Measurements from ENCODE around the gene PTPRM.

- TF ChIP-seq, protein P1, sequence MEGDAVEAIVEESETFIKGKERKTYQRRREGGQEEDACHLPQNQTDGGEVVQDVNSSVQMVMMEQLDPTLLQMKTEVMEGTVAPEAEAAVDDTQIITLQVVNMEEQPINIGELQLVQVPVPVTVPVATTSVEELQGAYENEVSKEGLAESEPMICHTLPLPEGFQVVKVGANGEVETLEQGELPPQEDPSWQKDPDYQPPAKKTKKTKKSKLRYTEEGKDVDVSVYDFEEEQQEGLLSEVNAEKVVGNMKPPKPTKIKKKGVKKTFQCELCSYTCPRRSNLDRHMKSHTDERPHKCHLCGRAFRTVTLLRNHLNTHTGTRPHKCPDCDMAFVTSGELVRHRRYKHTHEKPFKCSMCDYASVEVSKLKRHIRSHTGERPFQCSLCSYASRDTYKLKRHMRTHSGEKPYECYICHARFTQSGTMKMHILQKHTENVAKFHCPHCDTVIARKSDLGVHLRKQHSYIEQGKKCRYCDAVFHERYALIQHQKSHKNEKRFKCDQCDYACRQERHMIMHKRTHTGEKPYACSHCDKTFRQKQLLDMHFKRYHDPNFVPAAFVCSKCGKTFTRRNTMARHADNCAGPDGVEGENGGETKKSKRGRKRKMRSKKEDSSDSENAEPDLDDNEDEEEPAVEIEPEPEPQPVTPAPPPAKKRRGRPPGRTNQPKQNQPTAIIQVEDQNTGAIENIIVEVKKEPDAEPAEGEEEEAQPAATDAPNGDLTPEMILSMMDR (IDR thresholded peaks at IDR 0.05) = peak; percentile 66
- TF ChIP-seq SIN3A (IDR thresholded peaks at IDR 0.05; ENCODE audit: borderline replicate concordance, insufficient read depth, low read depth, low read length) (no peak), POLR2AphosphoS5 (IDR thresholded peaks at IDR 0.05; ENCODE audit: low read depth, low read length) (no peak)
Observed at GRCh38 chr18:8426401-8426800, 859.3 kb downstream of the PTPRM start.

All from Panc1 (cell line).